Mesendoderm (in vitro differentiated cells): ENCODE data around the gene ATN1.

Experiments used
- DNase-seq: peaks from one replicate; pipeline ENCODE4 v3.0.0; 2013
- H2AK5ac ChIP-seq: 2 replicates; pipeline ENCODE4 v1.6.1; 2013; ENCODE audit warnings: low read length, inconsistent platforms
- H2BK120ac ChIP-seq: 2 replicates; pipeline ENCODE4 v1.6.1; 2013; ENCODE audit warnings: low read depth, mild to moderate bottlenecking, low read length, moderate library complexity, mixed read lengths
- H2BK15ac ChIP-seq: replicated peaks from 2 replicates; pipeline ENCODE4 v1.6.1; 2013; ENCODE audit warnings: low read depth, mild to moderate bottlenecking, moderate library complexity
- H2BK5ac ChIP-seq: 2 replicates; pipeline ENCODE4 v1.6.1; 2013; ENCODE audit warnings: low read length, inconsistent platforms
- H3K18ac ChIP-seq: 2 replicates; pipeline ENCODE4 v1.6.1; 2013; ENCODE audit warnings: mild to moderate bottlenecking, low read length, mixed read lengths
- H3K23ac ChIP-seq: one replicate; pipeline ENCODE4 v1.6.1; 2013; ENCODE audit warnings: low read length
- H3K27ac ChIP-seq: 2 replicates; pipeline ENCODE4 v1.5.1; 2013; ENCODE audit warnings: low read depth, mild to moderate bottlenecking, inconsistent platforms, low read length, moderate library complexity
- H3K27me3 ChIP-seq: 2 replicates; pipeline ENCODE4 v1.6.1; 2013; ENCODE audit warnings: low read length, control low read depth, mild to moderate bottlenecking, inconsistent platforms; ENCODE audit not compliant: insufficient read depth, poor library complexity
- H3K36me3 ChIP-seq: 2 replicates; pipeline ENCODE4 v1.6.1; 2013; ENCODE audit warnings: low read length, inconsistent platforms; ENCODE audit not compliant: control insufficient read depth, insufficient read depth
- H3K4ac ChIP-seq: one replicate; pipeline ENCODE4 v1.6.1; 2013; ENCODE audit warnings: low read depth, mild to moderate bottlenecking, low read length, moderate library complexity
- H3K4me1 ChIP-seq: 2 replicates; pipeline ENCODE4 v1.6.1; 2013; ENCODE audit warnings: low read depth, low read length, inconsistent platforms; ENCODE audit not compliant: control insufficient read depth
- H3K4me2 ChIP-seq: 2 replicates; pipeline ENCODE4 v1.6.1; 2013; ENCODE audit warnings: low read length
- H3K4me3 ChIP-seq: 2 replicates; pipeline ENCODE4 v1.5.1; 2013; ENCODE audit warnings: mild to moderate bottlenecking, low read length
- H3K56ac ChIP-seq: one replicate; pipeline ENCODE4 v1.6.1; 2013; ENCODE audit warnings: low read length
- H3K79me1 ChIP-seq: 2 replicates; pipeline ENCODE4 v1.6.1; 2013; ENCODE audit warnings: low read length, inconsistent platforms
- H3K79me2 ChIP-seq: 2 replicates; pipeline ENCODE4 v1.6.1; 2013; ENCODE audit warnings: mild to moderate bottlenecking, low read length; ENCODE audit not compliant: control insufficient read depth, insufficient read depth
- H3K9ac ChIP-seq: 2 replicates; pipeline ENCODE4 v1.6.1; 2013; ENCODE audit warnings: low read length, inconsistent platforms
- H4K5ac ChIP-seq: one replicate; pipeline ENCODE4 v1.6.1; 2013; ENCODE audit warnings: low read length
- H4K8ac ChIP-seq: one replicate; pipeline ENCODE4 v1.6.1; 2013; ENCODE audit warnings: low read depth, mild to moderate bottlenecking, control low read depth, low read length, moderate library complexity
- WGBS: extraction: QIAGEN DNeasy Blood & Tissue Kit; methylation state at CpG from one replicate; pipeline ENCODE4 v1.1.7; 2013; ENCODE audit warnings: low lambda C conversion rate, missing lambda C conversion rate; ENCODE audit not compliant: insufficient coverage; ENCODE audit errors: extremely low coverage; 5-methylcytosine and 5-hydroxymethylcytosine counted together

Gene ATN1

DNA sequence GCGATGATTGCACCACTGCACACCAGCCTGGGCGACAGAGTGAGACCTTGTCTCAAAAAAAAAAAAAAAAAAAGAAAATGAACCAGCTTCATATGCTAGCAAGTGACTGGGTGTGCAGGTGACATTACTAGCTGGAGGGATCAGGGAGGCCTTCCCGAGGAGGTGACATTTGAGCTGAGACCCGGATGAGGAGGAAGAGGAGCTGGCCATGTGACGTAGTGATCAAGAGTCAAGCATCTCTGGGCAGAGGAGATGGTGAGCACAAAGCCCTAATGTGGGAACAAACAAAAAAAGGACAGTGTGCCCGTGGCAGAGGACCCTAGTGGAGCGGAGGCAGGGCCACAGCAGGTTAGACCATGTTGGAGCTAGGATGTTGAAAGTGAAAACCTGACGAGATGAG lies 19.9 kb downstream of the ATN1 start:
- no peak overlapping the region for H3K18ac ChIP-seq

DNA sequence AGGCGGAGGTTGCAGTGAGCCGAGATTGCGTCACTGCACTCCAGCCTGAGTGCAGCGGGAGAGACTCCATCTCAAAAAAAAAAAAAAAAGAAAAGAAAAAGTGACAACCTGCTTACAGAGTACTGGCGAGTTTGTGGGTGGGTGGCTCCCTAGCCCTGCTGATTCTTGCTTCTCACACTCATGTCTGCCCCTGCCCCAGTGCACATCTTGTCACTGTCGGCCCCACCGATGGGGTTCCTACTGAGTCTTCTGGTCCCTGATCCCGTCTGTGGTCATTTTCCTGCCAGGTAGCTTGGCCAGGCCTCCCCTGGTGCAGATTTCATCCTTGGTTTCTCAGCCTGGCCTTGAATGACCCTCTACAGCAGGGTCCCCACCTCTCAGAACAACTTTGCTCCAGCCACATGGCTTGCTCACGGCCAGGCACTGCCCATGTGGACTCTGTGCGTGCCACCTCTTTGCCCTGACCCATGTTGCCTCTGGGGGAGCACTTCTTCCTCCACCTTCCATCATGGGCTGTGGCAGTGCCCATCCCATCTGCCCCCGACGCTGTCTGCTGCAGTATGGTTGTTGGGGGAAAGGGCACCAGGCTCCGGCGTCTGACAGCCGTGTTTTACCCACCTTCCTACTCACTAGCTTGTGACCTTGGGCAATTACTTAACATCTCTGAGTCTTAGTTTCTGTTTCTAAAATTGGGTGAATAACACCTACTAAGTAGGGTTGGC lies 21.3 kb downstream of the ATN1 start:
- Histone ChIP-seq H3K27me3 (no peaks in the 10 kb centered on the region), H3K4me3 (no peak overlapping the region), H4K8ac (no peak overlapping the region), H3K79me1 (no peaks in the 10 kb centered on the region), H3K79me2 (no peaks in the 10 kb centered on the region), H3K4me2 (no peak overlapping the region), H3K4me1 (peaks cover 2% of the 10 kb centered on the region), H3K4ac (no peak overlapping the region), H2BK15ac (no peak overlapping the region), H3K23ac (no peak overlapping the region), H2BK5ac (no peak overlapping the region), H3K9ac (no peak overlapping the region), H3K56ac (no peak overlapping the region), H2BK120ac (no peak overlapping the region), H3K36me3 (no peaks in the 10 kb centered on the region), H4K5ac (no peak overlapping the region), H2AK5ac (no peak overlapping the region), H3K27ac (no peak overlapping the region), H3K18ac (no peak overlapping the region)
- DNase-seq = no peak
- WGBS = no CpG with 5 or more reads among the region's 15 CpGs

More for the DNA sequence above, 19.9 kb downstream of the ATN1 start:
- H3K79me2 ChIP-seq = no peaks in the 10 kb centered on the region
- no peak overlapping the region for H2AK5ac ChIP-seq
- no peak overlapping the region for H3K4ac ChIP-seq
- no peak overlapping the region for H3K4me2 ChIP-seq
- H3K4me1 ChIP-seq = peaks cover 2% of the 10 kb centered on the region
- H3K56ac ChIP-seq = no peak overlapping the region
- no peak for DNase-seq
- no peak overlapping the region for H3K9ac ChIP-seq
- H3K27ac ChIP-seq = no peak overlapping the region
- no CpG with 5 or more reads among the region's 8 CpGs for WGBS
- H3K27me3 ChIP-seq = no peaks in the 10 kb centered on the region
- no peak overlapping the region for H2BK15ac ChIP-seq
- no peaks in the 10 kb centered on the region for H3K79me1 ChIP-seq
- H2BK5ac ChIP-seq = no peak overlapping the region
- H3K4me3 ChIP-seq = no peak overlapping the region
- H2BK120ac ChIP-seq = no peak overlapping the region
- no peak overlapping the region for H3K23ac ChIP-seq
- H4K5ac ChIP-seq = no peak overlapping the region
- H4K8ac ChIP-seq = no peak overlapping the region
- no peaks in the 10 kb centered on the region for H3K36me3 ChIP-seq

DNA sequence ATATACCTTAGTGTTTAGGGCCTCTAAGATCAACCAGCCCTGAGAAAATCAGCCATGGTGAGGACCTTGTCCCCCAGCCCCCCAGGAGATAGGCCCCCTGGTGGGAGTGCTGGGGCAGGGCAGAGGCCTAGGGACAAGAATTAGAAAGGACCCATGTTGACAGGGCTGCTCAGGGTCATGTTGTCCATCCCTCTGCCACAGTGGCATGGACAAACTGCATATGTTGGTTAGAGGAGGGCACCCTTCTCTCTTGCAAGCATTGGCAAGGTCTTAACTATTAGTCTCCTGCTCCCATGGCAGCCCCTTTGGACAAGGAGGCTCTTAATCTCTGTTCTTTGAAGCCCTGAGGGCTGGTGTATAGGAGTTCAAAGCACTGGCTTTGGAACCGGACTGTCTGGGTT lies 22.6 kb downstream of the ATN1 start:
- Histone ChIP-seq H2BK15ac (no peak overlapping the region), H3K79me2 (no peaks in the 10 kb centered on the region), H2AK5ac (no peak overlapping the region), H2BK120ac (no peak overlapping the region), H3K18ac (no peak overlapping the region), H3K56ac (no peak overlapping the region), H3K27ac (no peak overlapping the region), H3K4ac (no peak overlapping the region), H3K27me3 (no peaks in the 10 kb centered on the region), H3K4me1 (peaks cover 2% of the 10 kb centered on the region), H3K4me2 (no peak overlapping the region), H4K5ac (no peak overlapping the region), H3K9ac (no peak overlapping the region), H3K23ac (no peak overlapping the region), H4K8ac (no peak overlapping the region), H3K36me3 (no peaks in the 10 kb centered on the region), H3K4me3 (no peak overlapping the region), H2BK5ac (no peak overlapping the region), H3K79me1 (no peaks in the 10 kb centered on the region)
- no CpG with 5 or more reads among the region's 1 CpG for WGBS
- no peak for DNase-seq

DNA sequence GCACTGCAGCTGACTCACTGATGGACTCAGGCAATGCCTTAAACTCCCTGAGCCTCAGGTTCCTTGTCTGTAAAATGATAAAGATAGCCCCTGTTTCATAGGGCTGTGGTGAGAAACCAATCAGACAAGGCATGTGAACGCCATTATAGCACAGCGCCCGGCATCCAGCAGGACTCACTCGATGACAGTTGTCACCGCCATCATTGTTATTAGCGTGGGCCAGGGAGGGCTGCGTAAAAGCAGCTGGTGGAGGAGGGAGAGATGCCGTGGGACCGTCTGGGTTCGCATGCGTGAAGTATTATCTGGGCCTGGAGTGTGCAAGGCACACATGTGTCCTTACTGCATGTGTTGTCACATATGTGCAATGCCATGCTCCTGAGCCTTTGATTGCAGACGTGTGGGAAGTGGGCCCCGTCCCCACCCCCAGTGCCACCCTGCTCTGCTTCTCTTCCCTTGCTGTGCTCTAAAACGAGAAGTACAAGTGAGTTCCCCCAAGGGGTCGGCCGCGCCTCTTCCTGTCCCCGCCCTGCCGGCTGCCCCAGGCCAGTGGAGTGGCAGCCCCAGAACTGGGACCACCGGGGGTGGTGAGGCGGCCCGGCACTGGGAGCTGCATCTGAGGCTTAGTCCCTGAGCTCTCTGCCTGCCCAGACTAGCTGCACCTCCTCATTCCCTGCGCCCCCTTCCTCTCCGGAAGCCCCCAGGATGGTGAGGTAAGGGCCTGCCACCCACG lies 23.2 kb downstream of the ATN1 start, which contains the start of gene PTPN6:
Gene PTPN6, plus strand, starts transcription at position 546 of the 730 bp plus-strand sequence. Its CDS starts 157 bp downstream, at position 703.
- Histone ChIP-seq H3K23ac (no peak within 1 kb of the TSS), H3K56ac (peak within 1 kb of the TSS; percentile 59), H3K36me3 (no peaks in the 10 kb centered on the region), H3K79me2 (no peaks in the 10 kb centered on the region), H3K4ac (no peak within 1 kb of the TSS), H3K4me2 (no peak within 1 kb of the TSS), H4K5ac (no peak within 1 kb of the TSS), H3K4me3 (no peak within 1 kb of the TSS), H3K18ac (no peak within 1 kb of the TSS), H4K8ac (no peak within 1 kb of the TSS), H3K79me1 (no peaks in the 10 kb centered on the region), H2BK15ac (no peak within 1 kb of the TSS), H2AK5ac (no peak within 1 kb of the TSS), H3K9ac (no peak within 1 kb of the TSS), H2BK5ac (no peak within 1 kb of the TSS), H3K27me3 (no peaks in the 10 kb centered on the region), H3K27ac (no peak within 1 kb of the TSS), H3K4me1 (no peaks in the 10 kb centered on the region), H2BK120ac (no peak within 1 kb of the TSS)
- DNase-seq = no peak
- WGBS = no CpG with 5 or more reads among the region's 25 CpGs

DNA sequence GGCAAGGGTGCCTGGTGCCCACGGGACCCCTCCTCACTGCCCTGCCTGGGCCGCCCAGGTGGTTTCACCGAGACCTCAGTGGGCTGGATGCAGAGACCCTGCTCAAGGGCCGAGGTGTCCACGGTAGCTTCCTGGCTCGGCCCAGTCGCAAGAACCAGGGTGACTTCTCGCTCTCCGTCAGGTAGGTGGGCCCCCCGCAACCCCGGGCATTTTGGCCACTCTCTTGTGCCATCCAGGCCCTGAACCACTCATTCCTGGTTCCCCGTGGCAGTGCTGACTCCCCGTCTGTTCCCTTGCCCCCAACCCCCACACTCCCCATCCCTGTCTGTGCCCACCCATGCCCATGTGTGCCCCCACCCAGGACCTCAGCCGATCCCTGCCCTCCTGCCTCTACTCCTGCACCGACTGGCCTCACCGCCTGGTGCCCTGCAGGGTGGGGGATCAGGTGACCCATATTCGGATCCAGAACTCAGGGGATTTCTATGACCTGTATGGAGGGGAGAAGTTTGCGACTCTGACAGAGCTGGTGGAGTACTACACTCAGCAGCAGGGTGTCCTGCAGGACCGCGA lies 23.9 kb downstream of the ATN1 start:
- no peaks in the 10 kb centered on the region for H3K27me3 ChIP-seq
- H4K8ac ChIP-seq = no peak overlapping the region
- no peak overlapping the region for H4K5ac ChIP-seq
- H2BK120ac ChIP-seq = no peak overlapping the region
- no peaks in the 10 kb centered on the region for H3K79me2 ChIP-seq
- H3K36me3 ChIP-seq = no peaks in the 10 kb centered on the region
- H3K4me1 ChIP-seq = no peaks in the 10 kb centered on the region
- no peak overlapping the region for H3K27ac ChIP-seq
- no peak overlapping the region for H3K4ac ChIP-seq
- no CpG with 5 or more reads among the region's 20 CpGs for WGBS
- H3K79me1 ChIP-seq = no peaks in the 10 kb centered on the region
- no peak overlapping the region for H2AK5ac ChIP-seq
- no peak overlapping the region for H3K18ac ChIP-seq
- H3K4me3 ChIP-seq = no peak overlapping the region
- no peak overlapping the region for H3K56ac ChIP-seq
- no peak overlapping the region for H3K4me2 ChIP-seq
- H2BK15ac ChIP-seq = no peak overlapping the region
- no peak overlapping the region for H3K9ac ChIP-seq
- no peak overlapping the region for H3K23ac ChIP-seq
- no peak overlapping the region for H2BK5ac ChIP-seq
- DNase-seq = no peak
